HG03457 (cell line): ENCODE results near the gene FIBCD1.

ENCODE experiments used
- ATAC-seq: cut with Tn5 transposase; IDR thresholded peaks from one replicate; pipeline ENCODE4 v1.9.1; 2021; ENCODE audit warnings: moderate number of reproducible peaks; ENCODE audit not compliant: unreplicated experiment

FIBCD1 gene

DNA sequence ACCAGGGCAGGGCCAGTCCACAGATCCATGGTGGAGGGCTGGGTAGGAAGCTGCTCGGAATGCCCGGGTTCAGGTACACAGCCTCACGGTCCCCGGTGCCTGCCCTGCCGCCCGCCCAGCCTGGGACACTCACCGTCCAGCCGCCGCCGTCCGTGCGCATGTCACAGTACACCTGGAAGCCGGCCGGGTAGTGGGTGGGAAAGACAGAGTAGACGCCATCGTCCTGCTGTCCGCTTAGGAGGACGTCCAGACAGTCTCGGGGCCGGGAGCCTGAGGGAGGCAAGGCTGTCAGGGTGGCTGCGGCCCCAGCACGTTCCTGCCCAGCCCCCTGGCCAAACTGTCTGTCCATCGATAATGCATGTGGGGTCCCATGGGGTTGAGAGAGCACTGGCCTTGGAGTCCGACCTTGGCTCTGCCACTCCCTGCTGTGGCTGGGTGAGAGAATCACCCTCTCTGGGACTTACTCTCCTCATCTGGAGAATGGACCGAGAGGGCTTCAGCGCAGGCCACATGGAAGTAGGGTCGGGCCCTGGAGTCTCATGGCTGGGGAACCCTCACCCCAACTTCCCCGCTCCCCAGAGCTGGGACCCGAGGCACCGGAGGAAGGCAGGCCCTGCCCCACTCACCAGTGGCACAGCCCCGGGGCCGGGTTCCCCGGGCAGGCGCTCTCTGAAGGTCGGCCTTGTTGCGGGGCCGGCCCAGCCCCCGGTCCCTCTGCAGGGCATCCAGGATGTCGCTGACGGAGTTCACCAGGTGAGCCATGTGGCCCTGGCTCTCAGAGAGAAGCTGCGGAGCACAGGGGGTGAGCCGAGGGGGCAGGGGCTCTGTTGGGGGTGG is 15.2 kb downstream of the FIBCD1 start:
- ATAC-seq = no peak

DNA sequence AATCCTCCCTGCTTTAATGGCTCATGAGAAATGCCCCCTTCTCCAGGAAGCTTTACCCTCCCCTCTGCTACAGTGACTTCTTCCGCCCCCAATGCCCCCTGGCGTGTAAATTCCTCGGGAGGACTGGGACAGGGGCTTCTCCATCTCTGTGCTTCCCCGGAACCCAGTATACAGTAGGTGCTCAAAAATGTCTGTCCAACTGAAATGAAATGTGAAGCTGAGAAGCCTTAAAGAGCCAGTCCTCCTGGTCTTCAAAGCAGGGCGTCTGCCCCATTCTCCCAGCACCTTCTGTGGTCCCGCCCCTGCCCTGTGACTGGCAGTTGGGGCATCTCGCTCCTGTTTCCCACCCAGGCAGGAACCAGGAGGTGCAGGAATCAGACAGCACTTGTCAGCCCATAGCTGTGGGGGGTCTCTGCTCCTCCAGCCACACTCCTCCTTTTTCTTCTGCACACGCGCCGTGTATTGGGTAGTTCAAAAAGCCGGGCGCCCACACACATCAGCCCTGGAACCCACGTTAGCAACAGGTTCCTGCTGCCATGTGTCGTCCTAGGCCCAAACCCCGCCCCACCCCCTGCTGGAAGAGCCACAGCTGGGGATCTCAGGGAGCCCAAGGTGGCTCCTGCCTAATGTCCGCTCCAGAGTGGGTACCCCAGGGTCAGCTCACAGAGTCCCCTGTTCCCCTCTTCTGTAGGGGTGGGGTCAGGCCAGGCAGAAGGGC is 16.0 kb downstream of the FIBCD1 start:
- ATAC-seq = no peak

DNA sequence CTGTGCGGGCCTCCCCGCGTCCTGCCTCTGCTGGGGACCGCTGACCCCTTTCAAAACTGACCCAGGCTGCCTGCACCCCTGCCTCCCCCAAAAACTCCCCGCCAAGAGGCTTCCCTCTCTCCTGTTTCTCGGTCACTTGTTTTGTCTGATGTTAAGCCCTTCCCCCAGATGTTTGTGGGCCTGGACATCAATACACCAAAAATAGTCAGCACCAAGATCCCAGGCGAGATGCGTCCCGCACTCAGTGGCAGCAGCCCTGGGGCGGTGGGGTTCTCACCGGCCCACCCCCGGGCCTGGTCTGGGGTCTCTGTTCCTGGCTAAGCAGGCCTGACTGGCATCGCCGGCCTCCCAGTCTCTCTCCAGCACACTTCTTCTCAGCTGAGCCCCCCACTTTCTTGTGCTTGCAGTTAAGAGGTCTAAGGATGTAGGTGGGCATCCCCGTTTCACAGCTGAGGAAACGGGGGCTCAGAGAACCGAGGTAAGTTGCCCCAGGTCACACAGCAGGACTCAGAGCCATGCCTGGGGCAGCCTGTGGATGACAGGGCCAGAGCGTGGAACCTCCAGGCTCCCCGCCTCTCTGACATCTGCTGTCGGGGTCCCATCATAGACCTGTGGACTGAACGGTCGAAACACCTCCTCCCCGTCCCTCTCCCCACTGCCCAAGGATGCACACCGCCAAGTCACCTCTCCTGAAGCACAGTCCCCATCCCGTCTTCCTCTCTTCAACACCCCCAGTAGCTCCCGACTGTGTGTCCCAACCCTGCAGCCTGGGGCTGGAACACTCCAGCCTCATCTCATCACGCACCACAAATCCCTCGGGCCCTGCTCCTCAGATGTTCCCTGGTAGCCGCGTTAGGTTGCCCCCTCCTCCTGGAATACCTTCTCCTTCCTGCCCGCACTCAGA is 16.8 kb downstream of the FIBCD1 start:
- ATAC-seq = no peak

DNA sequence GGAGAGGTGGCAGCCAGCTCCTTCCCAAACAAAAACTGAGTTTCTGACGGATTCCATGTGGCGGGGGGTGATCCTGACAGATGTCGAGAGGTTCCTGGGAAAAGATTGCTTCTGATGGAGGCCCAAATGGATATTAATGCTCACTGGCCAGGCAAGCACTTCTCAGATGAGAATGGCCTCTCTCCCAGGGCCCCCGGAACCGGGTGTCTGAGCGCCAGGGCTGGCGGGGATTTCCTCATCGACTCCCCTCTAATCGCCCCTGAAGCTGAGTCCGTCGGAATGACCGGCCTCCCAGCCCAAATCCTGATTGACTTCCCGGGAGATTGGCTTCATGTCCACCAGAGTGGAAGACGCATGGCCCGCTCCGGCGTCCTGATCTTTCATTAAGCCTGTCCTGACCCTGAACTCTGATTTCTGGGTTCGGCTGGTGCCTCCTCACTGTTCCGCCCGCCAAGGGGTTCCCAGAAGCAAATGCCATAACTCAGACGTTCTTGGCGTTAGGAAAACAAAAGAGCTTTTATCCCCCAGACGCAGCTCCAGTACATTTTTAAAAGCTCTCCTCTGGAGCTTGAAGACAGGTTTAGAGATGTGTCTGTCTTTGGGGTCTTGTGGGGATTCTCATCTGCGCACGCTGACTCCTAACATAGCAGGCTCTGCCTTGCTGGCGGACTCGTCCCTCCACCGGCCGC is 17.6 kb downstream of the FIBCD1 start:
- ATAC-seq = no peak

DNA sequence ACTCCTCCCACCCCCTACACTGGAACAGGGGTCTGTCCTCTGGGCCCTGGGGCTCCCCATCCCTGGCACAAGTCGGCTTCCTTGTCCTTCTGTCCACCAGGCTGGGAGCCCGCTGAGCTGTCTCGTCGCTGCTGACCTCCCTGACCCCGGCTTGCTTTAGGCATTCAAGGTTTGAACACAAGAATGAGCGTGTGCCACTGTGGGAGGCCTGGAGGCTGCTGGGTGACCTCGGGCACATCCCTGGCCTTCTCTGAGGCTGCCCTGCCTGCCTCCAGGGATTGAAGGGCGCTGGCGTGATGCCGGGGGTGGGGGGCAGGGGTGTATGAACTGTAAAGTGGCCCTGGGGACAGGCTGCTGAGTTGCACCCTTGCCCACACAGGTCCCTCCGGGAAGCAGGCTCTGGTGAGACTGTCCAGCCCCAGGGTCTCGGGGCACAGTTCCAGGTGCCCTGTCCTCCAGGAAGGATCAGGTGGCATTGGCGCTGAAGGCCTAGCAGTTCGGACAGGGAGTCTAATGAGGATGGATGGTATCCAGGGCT is 18.2 kb downstream of the FIBCD1 start:
- no peak for ATAC-seq

DNA sequence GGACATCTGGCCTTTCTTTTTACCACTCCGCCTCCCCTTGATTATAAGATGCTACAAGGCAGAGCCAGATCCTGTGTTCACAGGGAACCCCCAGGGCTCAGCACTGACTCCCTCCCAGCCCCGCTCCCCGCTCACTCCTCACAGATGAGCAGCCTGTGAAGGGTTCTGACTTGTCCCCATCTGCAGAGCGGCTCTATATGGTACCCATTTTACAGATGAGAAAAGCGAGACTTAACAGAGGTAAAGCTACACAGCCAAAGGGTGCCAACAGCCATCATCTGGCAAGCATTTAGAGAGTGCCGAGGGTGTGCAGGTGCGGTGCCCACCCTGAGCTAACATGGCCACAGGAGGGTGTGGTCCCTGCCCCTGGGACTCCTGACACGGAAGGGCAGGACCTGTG is 18.8 kb downstream of the FIBCD1 start:
- ATAC-seq = no peak

DNA sequence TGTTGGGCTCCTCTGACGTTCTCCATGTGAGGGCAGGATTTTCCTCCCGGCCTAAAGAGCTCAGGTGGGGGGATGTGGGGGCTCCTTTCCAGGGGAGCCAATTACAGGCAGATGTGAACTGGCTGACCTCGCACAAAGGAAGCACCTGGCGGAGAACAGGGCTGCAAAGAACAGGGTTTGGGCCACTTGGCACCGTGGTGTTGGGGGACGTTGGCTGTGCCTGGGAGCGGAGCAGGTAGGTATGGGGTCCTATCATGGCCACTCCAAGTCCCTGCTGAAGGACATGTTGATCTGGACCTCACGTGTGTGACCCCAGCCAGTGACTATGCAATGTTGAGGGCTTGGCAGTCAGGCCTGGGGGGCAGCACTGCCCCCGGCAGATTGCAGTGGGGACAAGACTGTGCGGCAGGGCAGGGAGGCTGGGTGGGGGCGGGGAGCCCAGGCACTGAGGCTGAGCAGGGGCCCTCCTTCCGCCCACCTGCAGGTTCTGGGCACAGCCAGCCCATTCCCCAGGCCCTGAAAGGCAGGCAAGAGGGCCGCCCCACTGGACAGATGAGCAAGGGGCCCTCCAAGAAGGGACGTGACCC is 19.4 kb downstream of the FIBCD1 start:
- no peak for ATAC-seq

DNA sequence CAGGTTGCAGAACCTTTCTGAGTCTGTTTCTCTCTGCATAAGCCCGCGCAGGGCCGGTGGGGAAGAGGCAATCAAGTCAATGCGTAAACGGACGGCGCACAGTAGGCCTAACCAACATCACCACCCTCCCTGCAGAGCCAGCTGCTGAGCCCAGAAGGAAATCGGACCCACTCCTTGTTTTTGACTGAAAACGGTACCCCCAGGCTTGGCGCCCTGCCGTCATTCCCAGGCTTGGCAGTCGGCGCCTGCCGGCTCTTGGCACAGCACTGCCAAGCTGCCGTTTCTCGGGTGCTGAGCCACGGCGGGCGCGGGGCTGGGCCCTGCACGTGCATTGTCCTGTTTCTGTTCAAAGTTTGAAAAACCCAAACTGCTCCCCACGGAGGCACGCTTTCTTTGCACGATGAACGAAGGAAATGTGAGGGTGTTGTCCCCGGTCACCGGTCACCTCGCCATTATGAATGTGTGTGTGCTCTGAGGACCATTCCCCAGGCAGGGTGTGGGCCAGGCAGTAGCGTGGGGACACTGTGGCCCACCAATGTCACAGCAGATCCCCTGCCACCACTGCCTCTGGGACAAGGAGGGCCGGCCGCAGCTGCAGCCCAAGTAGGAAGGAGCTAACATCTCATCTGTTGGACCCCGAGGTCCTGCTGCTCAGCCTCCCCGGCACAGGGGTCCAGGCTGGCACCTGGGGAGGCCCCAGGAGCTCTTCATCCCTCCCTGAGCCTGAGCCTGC is 20.1 kb downstream of the FIBCD1 start:
- no peak for ATAC-seq

DNA sequence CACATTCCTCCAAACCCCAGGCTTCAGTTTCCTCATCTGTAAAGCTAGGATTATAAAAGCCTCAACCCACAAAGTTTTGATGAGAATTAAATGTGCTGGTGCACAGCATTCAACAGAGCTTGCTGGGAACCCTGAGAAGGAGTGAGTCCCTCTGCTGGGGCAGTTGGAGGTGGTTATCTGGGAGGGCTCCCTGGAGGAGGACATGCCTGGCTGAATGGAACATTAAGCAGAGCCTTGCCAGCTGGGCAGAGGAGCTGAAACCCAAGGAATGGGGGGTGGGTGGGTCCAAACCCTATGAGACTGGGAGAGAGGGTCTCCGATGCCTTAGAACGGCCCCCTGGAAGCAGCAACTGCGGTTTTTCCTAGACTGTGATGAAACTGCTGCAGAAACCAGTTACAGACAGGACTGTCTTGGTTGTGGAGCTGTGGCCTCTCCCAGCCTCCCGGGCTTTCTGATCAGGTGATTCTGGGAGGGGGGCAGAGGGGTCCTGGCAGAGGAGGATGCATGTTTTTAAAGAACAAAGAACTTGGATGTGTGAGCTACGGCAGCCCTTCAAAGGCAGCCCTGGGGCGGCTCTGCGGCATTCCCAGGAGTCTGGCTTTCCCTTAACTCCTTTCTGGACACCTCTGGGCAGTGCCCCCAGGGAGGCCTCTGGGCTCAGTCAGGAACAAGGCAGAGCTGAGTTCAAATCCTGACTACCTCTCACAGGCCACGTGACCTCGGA is 20.8 kb downstream of the FIBCD1 start:
- no peak for ATAC-seq

DNA sequence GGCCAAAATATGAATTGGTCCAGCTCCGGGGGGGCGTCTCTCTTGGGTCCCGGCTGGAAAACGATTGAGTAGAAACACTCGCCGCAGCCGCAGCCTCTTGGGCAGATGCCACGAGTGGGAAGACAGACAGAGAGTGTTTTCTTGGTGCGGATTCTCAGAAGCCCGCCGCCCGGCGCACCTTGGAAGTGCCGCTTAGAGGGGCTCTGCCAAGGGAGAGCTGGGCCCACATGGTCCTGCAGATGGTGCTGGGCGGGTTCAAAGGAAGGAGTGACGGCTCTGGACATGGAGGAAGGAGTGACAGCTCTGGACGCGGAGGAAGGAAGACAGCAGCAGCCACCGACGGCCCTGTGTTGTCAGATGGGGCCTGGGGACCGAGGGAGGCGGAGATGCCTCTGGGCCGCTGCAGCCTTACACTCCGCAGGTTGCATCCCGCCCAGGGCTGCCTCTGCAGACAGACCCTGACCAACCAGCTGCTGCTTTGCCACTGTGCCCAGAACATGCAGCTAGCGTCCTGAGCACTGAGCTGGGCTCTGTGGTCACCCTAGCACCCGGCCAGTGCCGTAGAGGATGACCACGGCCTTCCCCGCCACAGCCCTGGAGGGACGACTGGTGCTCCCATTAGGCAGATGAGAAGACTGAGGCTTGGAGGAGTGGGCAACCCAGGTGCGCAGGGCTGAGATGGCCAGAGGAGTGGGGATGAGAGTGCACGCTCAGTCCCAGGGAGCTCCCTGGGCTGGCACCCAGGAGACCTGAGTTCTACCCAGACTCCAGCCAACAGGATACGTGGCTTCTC is 21.7 kb downstream of the FIBCD1 start:
- ATAC-seq = no peak

DNA sequence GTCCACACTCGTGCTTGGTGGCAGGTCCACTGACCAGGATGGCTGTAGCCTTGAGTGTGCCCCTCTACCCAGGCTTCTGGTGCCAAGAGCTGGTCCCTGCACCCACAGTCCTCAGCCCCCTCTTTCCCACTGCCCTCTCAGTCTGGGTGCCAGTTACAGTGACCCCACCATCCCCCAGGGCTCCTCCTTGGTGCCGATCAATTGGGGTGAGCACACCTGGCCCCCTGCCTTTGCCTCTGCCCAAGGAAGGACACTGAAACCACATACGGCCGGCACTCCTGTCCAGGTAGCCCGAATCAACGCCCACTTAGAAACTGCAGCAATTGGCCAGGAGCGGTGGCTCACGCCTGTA is 24.0 kb downstream of the FIBCD1 start:
- ATAC-seq = no peak

DNA sequence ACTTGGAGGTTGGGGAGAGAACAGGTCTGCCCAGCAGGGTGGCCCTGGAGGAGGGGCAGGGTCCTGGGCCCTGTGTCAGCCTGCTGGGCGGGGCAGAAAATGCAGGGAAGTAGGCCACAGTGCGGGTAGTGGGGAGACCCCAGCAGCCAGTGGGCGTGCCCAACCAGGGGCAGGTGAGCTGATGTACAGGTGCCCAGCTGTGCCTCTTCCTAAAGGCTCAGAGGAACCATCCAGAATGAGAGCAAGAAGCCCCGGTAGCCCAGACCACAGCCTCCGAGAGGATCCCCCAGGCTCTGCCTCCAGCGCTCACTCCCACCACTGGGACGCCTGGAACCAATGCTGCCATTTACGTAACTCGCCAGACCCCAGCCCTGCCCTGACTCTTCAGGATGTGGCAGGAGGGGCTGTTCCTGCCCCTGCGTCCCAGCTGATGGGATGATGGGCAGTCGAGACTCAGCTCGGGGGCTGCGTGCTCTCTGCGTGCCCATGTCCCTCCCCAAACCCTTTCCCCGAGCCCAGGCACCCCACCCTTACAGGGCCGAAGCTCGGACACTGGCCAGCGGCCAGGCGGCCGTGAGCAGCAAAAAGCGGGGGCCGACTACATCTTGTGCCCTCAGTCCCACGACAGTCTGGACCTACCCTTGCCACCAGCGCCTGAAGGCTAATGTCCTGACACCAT is 24.5 kb downstream of the FIBCD1 start:
- ATAC-seq = no peak

DNA sequence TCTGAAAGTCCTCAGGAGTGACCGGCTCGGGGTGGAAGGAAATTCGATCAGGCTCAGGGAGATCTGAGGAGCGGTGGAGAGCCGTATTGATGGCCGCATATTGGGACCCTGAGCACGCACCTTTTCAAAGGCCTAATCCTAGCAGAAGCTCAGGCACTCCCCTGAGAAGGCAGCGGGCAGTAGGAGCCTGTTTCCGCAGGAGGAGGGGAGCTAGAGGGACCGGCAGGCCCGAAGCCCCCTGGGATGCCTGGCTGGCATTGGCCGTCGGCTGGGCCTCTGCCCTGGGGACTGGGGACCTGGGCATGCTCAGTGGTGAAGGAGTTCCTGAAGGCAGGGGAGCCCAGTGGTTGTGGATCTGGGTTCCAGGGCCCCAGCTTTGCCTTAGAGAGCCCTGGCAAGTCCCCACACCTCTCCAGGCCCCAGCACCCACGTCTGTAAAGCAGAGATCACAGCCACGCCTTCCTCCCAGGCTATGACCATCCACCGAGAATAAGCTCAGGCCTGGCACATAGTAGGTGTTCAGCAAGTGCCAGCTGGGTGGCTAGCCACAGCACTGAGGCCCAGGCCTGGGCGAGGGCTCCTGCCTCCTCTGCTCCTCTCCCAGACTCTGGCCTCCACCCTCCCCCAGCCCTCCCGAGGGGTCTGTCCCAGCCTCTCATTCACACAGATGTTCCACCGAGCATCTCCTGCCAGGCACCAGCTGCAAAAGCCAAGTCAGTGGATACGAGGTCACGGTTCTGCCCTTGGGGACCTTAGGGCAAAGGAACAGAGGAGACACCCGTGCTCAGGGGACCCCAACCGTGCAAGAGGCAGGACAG is 25.2 kb downstream of the FIBCD1 start:
- no peak for ATAC-seq

DNA sequence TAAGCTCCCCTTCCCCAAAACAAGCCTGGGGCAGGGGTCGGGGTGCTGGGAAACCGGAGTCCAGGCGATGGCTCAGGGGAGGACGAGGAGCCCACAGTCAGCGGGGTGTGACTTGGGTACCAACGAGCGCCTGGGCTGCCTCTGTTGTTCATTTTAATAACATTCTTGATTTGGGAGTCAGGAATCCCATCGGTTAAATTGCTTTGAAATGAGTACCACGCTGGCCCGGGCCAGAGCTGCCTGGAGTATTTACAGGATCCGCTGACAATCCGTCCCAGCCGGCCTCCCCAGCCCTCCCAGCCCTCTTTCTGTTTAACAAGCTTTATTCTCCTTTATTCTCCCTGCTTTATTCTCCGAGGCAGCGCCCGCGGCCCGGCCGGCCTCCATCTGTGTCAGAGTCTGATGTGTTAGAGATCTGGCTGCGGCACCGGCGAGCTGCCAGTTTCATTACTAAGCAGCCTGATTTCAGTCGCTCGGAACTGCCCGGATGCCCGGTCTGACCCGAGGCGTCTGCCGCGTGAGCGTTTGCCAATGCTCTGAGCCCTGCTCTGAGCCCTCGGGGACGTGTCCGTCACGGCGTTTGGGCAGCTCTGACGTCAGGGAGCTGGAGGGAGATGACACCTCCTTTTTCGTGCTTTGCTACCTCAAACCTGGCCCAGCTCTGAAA is 26.0 kb downstream of the FIBCD1 start:
- no peak for ATAC-seq

DNA sequence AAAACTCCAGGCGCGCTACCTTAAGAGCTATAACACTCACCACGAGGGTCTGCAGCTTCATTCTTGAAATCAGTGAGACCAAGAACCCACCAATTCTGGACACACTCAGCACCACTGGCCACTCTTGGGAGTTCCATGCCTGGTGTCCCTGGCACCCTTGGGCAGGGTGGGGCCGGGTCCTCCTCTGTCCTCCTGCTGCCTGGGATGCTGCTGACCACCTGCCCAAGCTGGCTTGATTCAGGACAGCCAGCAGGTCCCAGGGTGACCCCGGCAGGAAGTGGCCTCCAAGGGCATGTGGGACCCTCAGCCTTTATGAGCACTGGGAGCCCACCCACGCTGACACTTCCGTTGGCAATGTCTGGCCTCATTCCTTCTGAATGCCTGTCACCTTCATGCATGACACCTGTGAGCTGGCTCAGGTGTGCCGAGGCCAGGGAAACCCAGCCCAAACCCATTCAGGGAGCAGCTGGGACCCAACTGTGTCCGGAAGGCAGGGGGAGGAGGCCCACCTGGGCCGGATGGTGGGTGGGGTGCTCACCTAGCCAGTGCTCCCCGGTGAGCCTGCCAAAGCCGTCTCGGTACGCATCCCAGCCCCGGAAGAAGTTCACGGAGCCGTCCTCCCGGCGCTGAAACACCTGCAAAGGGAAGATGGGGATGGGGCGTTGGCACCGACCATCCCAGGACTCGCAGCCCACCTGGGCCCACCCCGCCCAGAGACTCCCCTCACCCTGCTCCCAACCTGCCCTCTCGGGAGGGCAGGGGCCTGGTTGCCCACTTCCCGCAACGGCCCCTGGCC is 27.6 kb downstream of the FIBCD1 start:
- ATAC-seq = no peak
